SH-SY5Y (cell line): ENCODE data around the gene GRK1.

Source experiments
- GATA2 ChIP-seq: IDR thresholded peaks from 2 replicates; pipeline ENCODE4 v1.6.1; 2011; ENCODE audit warnings: mild to moderate bottlenecking, low read depth, low read length
- GATA3 ChIP-seq: IDR thresholded peaks from 2 replicates; pipeline ENCODE4 v1.6.1; 2011; ENCODE audit warnings: low read depth, mild to moderate bottlenecking, low read length, moderate library complexity

GRK1 gene

GRCh38 chr13:113734826-113735125, 67.8 kb downstream of the GRK1 start:
- TF ChIP-seq GATA3, result no peak
- no peak for TF ChIP-seq GATA2

GRCh38 chr13:113735194-113735593, 68.2 kb downstream of the GRK1 start:
- no peak for TF ChIP-seq GATA3

- no peak for TF ChIP-seq GATA3
- TF ChIP-seq GATA2, result no peak
Measured at GRCh38 chr13:113735750-113736149, 68.7 kb downstream of the GRK1 start.

- TF ChIP-seq GATA3, result no peak
- no peak for TF ChIP-seq GATA2
Measured at GRCh38 chr13:113736258-113736731, 69.3 kb downstream of the GRK1 start.

GRCh38 chr13:113737803-113738202, 70.8 kb downstream of the GRK1 start:
- TF ChIP-seq GATA3, result no peak
- TF ChIP-seq GATA2, result no peak

- TF ChIP-seq GATA2 (no peak), GATA3 (no peak)
Measured at GRCh38 chr13:113739527-113740285, 72.7 kb downstream of the GRK1 start.

GRCh38 chr13:113740286-113740556, 73.2 kb downstream of the GRK1 start:
- TF ChIP-seq GATA2 (no peak), GATA3 (no peak)

- TF ChIP-seq GATA2 (no peak), GATA3 (no peak)
Measured at GRCh38 chr13:113740661-113741060, 73.6 kb downstream of the GRK1 start.

- TF ChIP-seq GATA2 (no peak), GATA3 (no peak)
Measured at GRCh38 chr13:113741191-113741668, 74.2 kb downstream of the GRK1 start.

GRCh38 chr13:113742000-113742441, 75.0 kb downstream of the GRK1 start:
- TF ChIP-seq GATA3 (no peak), GATA2 (no peak)

- no peak for TF ChIP-seq GATA3
- no peak for TF ChIP-seq GATA2
Measured at GRCh38 chr13:113742445-113743120, 75.6 kb downstream of the GRK1 start.

- TF ChIP-seq GATA3, result no peak
- no peak for TF ChIP-seq GATA2
Measured at GRCh38 chr13:113743366-113744195, 76.6 kb downstream of the GRK1 start.

- TF ChIP-seq GATA2, result no peak
- no peak for TF ChIP-seq GATA3
Measured at GRCh38 chr13:113744197-113745000, 77.4 kb downstream of the GRK1 start.

GRCh38 chr13:113745059-113745458, 78.0 kb downstream of the GRK1 start:
- TF ChIP-seq GATA3, result no peak
